T-cell (primary cell): ENCODE data around the gene TUSC2. TPM values are rescaled to one million over a fixed set of nuclear protein-coding genes. Genes with fewer than 3 reads are reported as not detected.
A peak's percentile ranks its signal among the peaks of the same experiment; 100 is the strongest.

ENCODE experiments used
- ATAC-seq, 4 experiments: fragments of 200-7000 bp in 3 of 4; fragments of 150-1000 bp in 1 of 4; cut with Tn5 transposase; replicated peaks in 1 of 4; 1 replicate in 3 of 4; 2 replicates in 1 of 4; pipeline ENCODE4 v1.10.0; 2021; ENCODE audit warnings: moderate library complexity in 3 of 4, mild to moderate bottlenecking in 2 of 4, moderate number of reproducible peaks in 1 of 4
- CTCF ChIA-PET, 2 donors: fragments of 300-600 bp; sonication (Branson Sonifier 250); formaldehyde crosslinking; loops; one replicate each; lab custom pipeline; 2022; ENCODE audit warnings: antibody characterized with exemption in 2 of 2; lab: Charles Lee
- POLR2A ChIA-PET, 2 donors: fragments of 300-600 bp; sonication (Branson Sonifier 250); formaldehyde crosslinking; loops; one replicate each; lab custom pipeline; 2022; ENCODE audit warnings: antibody characterized with exemption in 2 of 2; lab: Charles Lee
- DNase-seq, 35 experiments: peaks; one replicate each; pipeline versions ENCODE4 v3.0.0 to v3.0.0-alpha.2; 2013 to 2023
- H3K27ac ChIP-seq: one replicate; pipeline ENCODE4 v1.5.1; 2013; ENCODE audit warnings: low read length
- H3K27me3 ChIP-seq, 2 experiments: replicated peaks in 1 of 2; 1 replicate in 1 of 2; 2 replicates in 1 of 2; pipeline versions ENCODE4 v1.6.1 to v1.7.0; 2013; ENCODE audit warnings: low read length in 1 of 2, mixed read lengths in 1 of 2; ENCODE audit not compliant: control insufficient read depth in 2 of 2, insufficient read depth in 2 of 2; ENCODE audit errors: extremely low read depth in 1 of 2
- H3K36me3 ChIP-seq, 2 donors: 1 replicate in 1 of 2; 2 replicates in 1 of 2; pipeline versions ENCODE4 v1.6.1 to v1.7.0; 2013; ENCODE audit warnings: low read length in 1 of 2; ENCODE audit not compliant: control insufficient read depth in 2 of 2, insufficient read depth in 1 of 2; ENCODE audit errors: extremely low read depth in 1 of 2
- H3K4me1 ChIP-seq, 2 experiments: 1 replicate in 1 of 2; 2 replicates in 1 of 2; pipeline versions ENCODE4 v1.6.1 to v1.7.0; 2013; ENCODE audit warnings: low read length in 2 of 2, mixed read lengths in 1 of 2; ENCODE audit not compliant: insufficient read depth in 2 of 2, control insufficient read depth in 1 of 2; ENCODE audit errors: extremely low read depth in 1 of 2
- H3K4me3 ChIP-seq, 2 donors: 1 replicate in 1 of 2; 2 replicates in 1 of 2; pipeline versions ENCODE4 v1.5.1 to v1.7.0; 2013; ENCODE audit warnings: mild to moderate bottlenecking in 2 of 2, low read length in 1 of 2, moderate library complexity in 1 of 2; ENCODE audit not compliant: control insufficient read depth in 1 of 2; ENCODE audit errors: extremely low read depth in 1 of 2
- H3K9me3 ChIP-seq: 2 replicates; pipeline ENCODE4 v1.7.0; 2013
- H3K27ac Mint-ChIP-seq, 2 donors: one replicate each; pipeline ENCODE4 v1.8.0; 2020 to 2021; ENCODE audit warnings: mild to moderate bottlenecking in 2 of 2, mixed read lengths in 2 of 2
- H3K27me3 Mint-ChIP-seq, 2 donors: one replicate each; pipeline ENCODE4 v1.8.0; 2021 to 2022; ENCODE audit warnings: mixed read lengths in 2 of 2
- H3K36me3 Mint-ChIP-seq: one replicate; pipeline ENCODE4 v1.8.0; 2021; ENCODE audit warnings: mixed read lengths
- H3K4me1 Mint-ChIP-seq, 3 donors: one replicate each; pipeline ENCODE4 v1.8.0; 2020 to 2022; ENCODE audit warnings: mixed read lengths in 3 of 3, mild to moderate bottlenecking in 1 of 3
- H3K4me3 Mint-ChIP-seq, 3 donors: one replicate each; pipeline ENCODE4 v1.8.0; 2020 to 2022; ENCODE audit warnings: mild to moderate bottlenecking in 3 of 3, mixed read lengths in 3 of 3, moderate library complexity in 3 of 3
- H3K9me3 Mint-ChIP-seq, 3 donors: one replicate each; pipeline ENCODE4 v1.8.0; 2020 to 2022; ENCODE audit warnings: mixed read lengths in 3 of 3
- WGBS: methylation state at CpG from one replicate; pipeline ENCODE4 v1.1.5; 2013; ENCODE audit warnings: missing lambda C conversion rate; ENCODE audit not compliant: insufficient coverage; 5-methylcytosine and 5-hydroxymethylcytosine counted together
- total RNA-seq, 35 experiments: library from RNA in 6 of 35; stranded (reverse) in 6 of 35; fragments of 120-200 nt in 1 of 35; gene quantifications; one replicate each; pipeline versions ENCODE4 v1.2.1 to v1.2.4 and lab custom pipeline; 2013 to 2026

TUSC2 gene
- total RNA-seq, 5 donors from 2014 or later (not counting 1 experiment from before 2014, with no cell fraction given) = 14.9 to 33.1 (median 26.8) TPM

DNA sequence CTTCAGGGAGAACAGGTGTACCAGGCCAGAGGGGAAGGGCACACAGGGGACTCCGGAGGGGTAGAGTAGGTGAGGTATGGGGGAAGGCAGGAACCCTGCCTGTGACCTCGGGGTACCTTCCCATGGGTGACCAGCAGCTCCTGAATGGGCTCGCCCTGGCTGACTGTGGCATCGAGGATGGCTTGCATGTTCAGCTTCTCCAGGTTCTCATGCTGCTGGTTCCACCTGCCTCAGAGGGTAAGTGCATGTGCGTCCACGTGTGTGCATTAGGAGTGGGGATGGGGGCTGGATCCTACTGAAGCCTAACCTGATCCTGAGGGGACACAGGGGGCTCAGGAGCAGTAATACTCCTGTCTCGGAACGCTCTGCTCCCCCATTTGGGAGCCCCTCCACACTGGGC is 17.0 kb upstream of the TUSC2 start:
- peaks cover 20 to 80% of the 10 kb centered on the region in 2 experiments for H3K4me1 ChIP-seq
- no peak overlapping the region for H3K4me3 ChIP-seq
- 87% methylated on average over 8 of the region's 8 CpGs for WGBS
- ATAC-seq (no peak), DNase-seq (no peak)
- H3K4me3 Mint-ChIP-seq = peak overlapping the region in 2 of 3 donors; percentile 9 to 74
- H3K4me1 Mint-ChIP-seq = peaks cover 40 to 63% (median 55%) of the 10 kb centered on the region in 3 donors
- H3K27me3 Mint-ChIP-seq = no peaks in the 10 kb centered on the region
- no peaks in the 10 kb centered on the region for H3K27me3 ChIP-seq
- peak overlapping the region in 1 of 2 donors; percentile 2 for H3K27ac Mint-ChIP-seq
- H3K36me3 ChIP-seq = peaks cover 0 to 19% of the 10 kb centered on the region in 2 donors
- peaks cover 14% of the 10 kb centered on the region for H3K36me3 Mint-ChIP-seq
- H3K9me3 Mint-ChIP-seq = no peaks in the 10 kb centered on the region
- no peak overlapping the region for H3K27ac ChIP-seq
- H3K9me3 ChIP-seq = no peaks in the 10 kb centered on the region
- ChIA-PET POLR2A (no interaction called here), CTCF (interaction anchor here in 1 of 2 donors (1.1 kb wide), 1 partner anchor 11 kb away, joined by 3 read pairs; no protein-coding TSS in a partner anchor)

DNA sequence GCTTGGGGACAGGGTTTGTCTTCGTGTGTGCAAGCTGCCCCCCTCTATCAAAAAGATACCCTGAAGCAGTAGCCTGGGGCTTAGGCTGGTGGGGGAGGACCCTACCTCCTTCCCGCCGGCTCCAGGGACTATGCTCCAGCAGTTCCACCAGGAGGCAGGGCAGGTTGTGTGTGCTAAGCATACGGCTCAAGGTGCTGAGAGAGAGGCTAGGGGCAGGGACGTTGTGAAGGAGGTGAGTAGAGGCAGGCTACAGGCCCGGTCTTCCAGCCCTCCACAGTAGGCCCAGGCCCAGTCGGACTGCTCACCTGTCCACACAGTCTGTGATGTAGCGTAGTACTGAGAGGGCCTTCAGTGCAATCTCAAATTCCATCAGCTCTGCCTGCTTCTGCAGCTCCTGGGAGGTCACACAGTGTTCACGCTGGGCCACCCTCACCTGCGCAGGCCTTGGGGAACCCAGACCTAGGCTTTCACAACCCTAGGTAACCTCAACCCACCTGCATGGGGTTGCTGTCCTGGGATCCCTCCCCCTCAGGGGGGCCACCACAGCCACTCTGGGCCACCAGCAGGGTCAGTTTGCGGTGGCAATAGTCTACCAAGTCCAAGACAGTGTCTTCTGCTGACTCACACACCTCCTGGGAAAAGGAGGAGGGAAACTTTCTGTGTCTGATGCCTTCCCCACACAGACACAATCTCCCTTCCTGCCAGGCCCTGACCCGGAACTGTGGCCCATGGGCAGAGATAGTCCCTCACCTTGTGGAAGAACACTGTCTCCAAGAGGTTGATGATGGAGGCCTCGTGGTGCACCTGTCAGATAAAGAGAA is 15.0 kb upstream of the TUSC2 start:
- CTCF ChIA-PET = no interaction called here

GRCh38 chr3:50341996-50342650 is 14.1 kb upstream of the TUSC2 start:
- ChIA-PET CTCF (no interaction called here), POLR2A (no interaction called here)
- Histone ChIP-seq H3K9me3 (no peaks in the 10 kb centered on the region), H3K4me1 (peaks cover 25 to 77% of the 10 kb centered on the region in 2 experiments), H3K36me3 (no peaks in the 10 kb centered on the region), H3K27ac (peak overlapping the region; percentile 97), H3K4me3 (no peak overlapping the region), H3K27me3 (no peaks in the 10 kb centered on the region)
- DNase-seq = no peak
- peaks cover 35 to 57% (median 48%) of the 10 kb centered on the region in 3 donors for H3K4me1 Mint-ChIP-seq
- peak overlapping the region; percentile 7 to 37 (median 34) for H3K4me3 Mint-ChIP-seq
- H3K27ac Mint-ChIP-seq = peak overlapping the region; percentile 87 to 94
- WGBS = 94% methylated on average over 13 of the region's 13 CpGs
- no peaks in the 10 kb centered on the region for H3K9me3 Mint-ChIP-seq
- H3K36me3 Mint-ChIP-seq = no peaks in the 10 kb centered on the region
- no peak for ATAC-seq
- H3K27me3 Mint-ChIP-seq = no peaks in the 10 kb centered on the region

More for the DNA sequence above, 15.0 kb upstream of the TUSC2 start:
- H3K36me3 ChIP-seq = peaks cover 0 to 8% of the 10 kb centered on the region in 2 donors
- peak overlapping the region; percentile 87 to 94 for H3K27ac Mint-ChIP-seq
- H3K27me3 ChIP-seq = no peaks in the 10 kb centered on the region
- no peaks in the 10 kb centered on the region for H3K9me3 ChIP-seq
- H3K4me1 ChIP-seq = peaks cover 23 to 80% of the 10 kb centered on the region in 2 experiments
- no peaks in the 10 kb centered on the region for H3K9me3 Mint-ChIP-seq
- H3K4me3 ChIP-seq = no peak overlapping the region
- H3K27ac ChIP-seq = no peak overlapping the region
- 94% methylated on average over 7 of the region's 13 CpGs for WGBS
- peaks cover 42 to 63% (median 55%) of the 10 kb centered on the region in 3 donors for H3K4me1 Mint-ChIP-seq
- ATAC-seq (no peak), DNase-seq (no peak)
- no peak overlapping the region for H3K4me3 Mint-ChIP-seq
- H3K36me3 Mint-ChIP-seq = peaks cover 3% of the 10 kb centered on the region
- no peaks in the 10 kb centered on the region for H3K27me3 Mint-ChIP-seq
- POLR2A ChIA-PET = no interaction called here

DNA sequence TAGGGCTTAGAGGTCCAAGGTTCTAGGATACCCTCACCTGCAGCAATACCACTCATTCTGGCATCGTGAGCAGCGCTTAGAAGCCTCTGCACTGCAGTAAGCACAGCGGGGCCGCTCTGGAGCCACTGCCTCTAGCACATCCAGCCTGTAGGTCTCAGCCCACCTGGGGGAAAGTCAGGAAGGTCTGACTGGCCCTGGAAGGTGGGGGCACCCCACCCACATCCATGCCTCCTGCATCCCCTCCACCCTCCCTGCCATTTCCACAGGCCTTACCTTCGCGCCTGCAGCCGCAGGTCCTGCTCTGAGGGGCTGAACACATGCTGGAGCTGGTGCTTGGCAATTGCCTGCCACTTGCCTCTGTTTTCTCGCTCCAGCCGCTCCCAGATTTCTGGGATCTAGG is 13.5 kb upstream of the TUSC2 start:
- ChIA-PET POLR2A (interaction anchor here in 1 of 2 donors (0.6 kb wide), 1 partner anchor 28 kb away, joined by 12 read pairs; no protein-coding TSS in a partner anchor), CTCF (no interaction called here)
- Histone ChIP-seq H3K36me3 (no peaks in the 10 kb centered on the region), H3K27me3 (no peaks in the 10 kb centered on the region), H3K4me1 (peaks cover 25 to 77% of the 10 kb centered on the region in 2 experiments), H3K27ac (peak overlapping the region; percentile 97), H3K4me3 (peak overlapping the region; percentile 52 to 84), H3K9me3 (no peaks in the 10 kb centered on the region)
- H3K9me3 Mint-ChIP-seq = no peaks in the 10 kb centered on the region
- H3K27ac Mint-ChIP-seq = peak overlapping the region; percentile 89 to 94
- WGBS = 82% methylated on average over 5 of the region's 9 CpGs
- peak overlapping the region; percentile 73 to 88 (median 86) for H3K4me3 Mint-ChIP-seq
- no peaks in the 10 kb centered on the region for H3K27me3 Mint-ChIP-seq
- no peaks in the 10 kb centered on the region for H3K36me3 Mint-ChIP-seq
- peaks cover 39 to 56% (median 48%) of the 10 kb centered on the region in 3 donors for H3K4me1 Mint-ChIP-seq
- no peak for ATAC-seq
- peak in 1 of 35 experiments; percentile 47 for DNase-seq

- Histone ChIP-seq H3K27ac (peak within 1 kb of the TSS; percentile 97), H3K36me3 (peaks cover 0 to 5% of the 10 kb centered on the region in 2 donors), H3K27me3 (no peaks in the 10 kb centered on the region), H3K4me3 (peak within 1 kb of the TSS; percentile 52 to 84), H3K4me1 (peaks cover 26 to 78% of the 10 kb centered on the region in 2 experiments), H3K9me3 (no peaks in the 10 kb centered on the region)
- H3K27ac Mint-ChIP-seq = peak within 1 kb of the TSS; percentile 94 to 95
- peak in 31 of 35 experiments; percentile 19 to 76 (median 50) for DNase-seq
- H3K4me3 Mint-ChIP-seq = peak within 1 kb of the TSS; percentile 86 to 90 (median 88)
- H3K27me3 Mint-ChIP-seq = no peaks in the 10 kb centered on the region
- no peaks in the 10 kb centered on the region for H3K36me3 Mint-ChIP-seq
- CTCF ChIA-PET = interaction anchor here in 1 of 2 donors (0.7 to 1.5 kb wide), 5 partner anchors 10 to 201 kb away, joined by 3 to 7 read pairs (median 3); partner anchors contain the start of genes CYB561D2, HYAL3, NAA80 and NPRL2
- ATAC-seq = peak; percentile 5 to 20 (median 10)
- WGBS = under 1% methylated on average over 82 of the region's 85 CpGs
- no peaks in the 10 kb centered on the region for H3K9me3 Mint-ChIP-seq
- POLR2A ChIA-PET = interaction anchor here (0.6 kb wide), 2 partner anchors 27 to 42 kb away, joined by 3 to 12 read pairs; no protein-coding TSS in a partner anchor
- H3K4me1 Mint-ChIP-seq = peaks cover 42 to 58% (median 49%) of the 10 kb centered on the region in 3 donors
These were observed 12.7 kb upstream of the TUSC2 start, which contains the start of gene RASSF1 for GRCh38 chr3:50340448-50341329. Gene RASSF1 (minus strand): TSS chr3:50340836. CDS start chr3:50340805, 31 bp downstream.
